ENCODE data around the gene EXOSC9. TPM values are rescaled to one million over a fixed set of nuclear protein-coding genes. Genes with fewer than 3 reads are reported as not detected.
"Not testable (repeated sequence)": the region's sequence is repeated elsewhere in the genome, so short reads cannot be mapped to it uniquely, and the experiment has no call there.

The EXOSC9 gene, protein sequence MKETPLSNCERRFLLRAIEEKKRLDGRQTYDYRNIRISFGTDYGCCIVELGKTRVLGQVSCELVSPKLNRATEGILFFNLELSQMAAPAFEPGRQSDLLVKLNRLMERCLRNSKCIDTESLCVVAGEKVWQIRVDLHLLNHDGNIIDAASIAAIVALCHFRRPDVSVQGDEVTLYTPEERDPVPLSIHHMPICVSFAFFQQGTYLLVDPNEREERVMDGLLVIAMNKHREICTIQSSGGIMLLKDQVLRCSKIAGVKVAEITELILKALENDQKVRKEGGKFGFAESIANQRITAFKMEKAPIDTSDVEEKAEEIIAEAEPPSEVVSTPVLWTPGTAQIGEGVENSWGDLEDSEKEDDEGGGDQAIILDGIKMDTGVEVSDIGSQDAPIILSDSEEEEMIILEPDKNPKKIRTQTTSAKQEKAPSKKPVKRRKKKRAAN
- 31.5 and 35.5 TPM in 2 replicates for total RNA-seq (2014; rRNA removed; shearing (Covaris generic))
- polyA plus RNA-seq (2015; cell fraction: cytosol; rRNA removed): 29.2 and 36.4 TPM in 2 replicates
- 67.6 and 80.2 TPM in 2 replicates for polyA plus RNA-seq (2015; cell fraction: nucleus; rRNA removed)

DNA sequence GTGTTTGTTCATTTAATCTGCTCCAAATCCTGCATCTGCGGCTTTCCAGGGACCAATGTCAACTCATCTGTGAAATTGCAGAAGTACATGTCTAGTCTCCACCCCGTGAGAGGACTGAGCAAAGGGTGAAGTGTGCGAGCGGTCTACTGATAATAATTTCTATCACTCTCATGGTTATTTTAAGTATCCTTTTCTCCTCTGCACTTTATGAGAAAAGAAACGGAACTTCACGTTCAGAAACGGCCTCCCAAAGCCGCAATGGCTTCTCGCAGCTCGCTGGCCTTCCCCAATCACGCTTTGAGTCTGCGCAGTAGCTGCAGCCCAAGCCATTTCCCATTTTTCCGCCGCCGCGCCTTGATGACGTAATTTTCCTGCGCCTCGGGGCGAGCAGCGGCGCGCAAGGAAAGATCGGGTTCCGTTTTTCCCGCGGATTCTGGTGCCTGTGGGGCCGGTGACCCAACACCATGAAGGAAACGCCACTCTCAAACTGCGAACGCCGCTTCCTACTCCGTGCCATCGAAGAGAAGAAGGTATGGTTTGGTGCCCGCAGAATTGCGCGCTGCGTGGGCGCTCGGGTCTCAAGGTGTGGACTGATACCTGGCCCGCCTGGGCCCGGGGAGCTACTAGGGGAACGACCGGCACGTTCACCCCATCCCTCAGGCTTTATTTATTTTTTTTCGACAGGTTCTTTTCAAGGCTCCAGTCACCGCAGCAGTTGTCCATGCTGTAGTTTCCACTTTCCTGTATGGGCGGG is at the start of gene EXOSC9:
EXOSC9 (plus strand) TSS at position 363 of the 754 bp plus-strand sequence; CDS start at position 465, 102 bp downstream.
- DNase-seq (ENCODE audit: low read depth, low spot score): peak; percentile 89
- in situ Hi-C loops (cut with HindIII; ENCODE audit: low pct_unique_long_range_greater_than_20kb, low sequenced_read_pairs): no loop called here

DNA sequence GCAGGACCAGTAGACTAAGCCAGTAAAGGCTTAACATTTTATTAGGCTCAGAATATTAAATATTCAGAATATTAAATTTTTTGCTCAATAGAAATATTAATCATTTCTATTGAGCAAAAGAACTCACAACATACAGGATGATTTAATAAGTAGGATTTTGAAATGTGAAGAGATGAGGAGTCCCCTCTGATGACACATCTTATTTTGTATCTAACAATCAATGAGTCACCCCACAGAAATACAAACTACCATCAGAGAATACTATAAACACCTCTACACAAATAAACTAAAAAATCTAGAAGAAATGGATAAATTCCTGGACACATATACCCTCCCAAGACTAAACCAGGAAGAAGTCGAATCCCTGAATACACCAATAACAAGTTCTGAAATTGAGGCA is 49.0 kb upstream of the EXOSC9 start:
- DNase-seq (ENCODE audit: low read depth, low spot score); in situ Hi-C loops (cut with HindIII; ENCODE audit: low pct_unique_long_range_greater_than_20kb, low sequenced_read_pairs): not testable (repeated sequence)

DNA sequence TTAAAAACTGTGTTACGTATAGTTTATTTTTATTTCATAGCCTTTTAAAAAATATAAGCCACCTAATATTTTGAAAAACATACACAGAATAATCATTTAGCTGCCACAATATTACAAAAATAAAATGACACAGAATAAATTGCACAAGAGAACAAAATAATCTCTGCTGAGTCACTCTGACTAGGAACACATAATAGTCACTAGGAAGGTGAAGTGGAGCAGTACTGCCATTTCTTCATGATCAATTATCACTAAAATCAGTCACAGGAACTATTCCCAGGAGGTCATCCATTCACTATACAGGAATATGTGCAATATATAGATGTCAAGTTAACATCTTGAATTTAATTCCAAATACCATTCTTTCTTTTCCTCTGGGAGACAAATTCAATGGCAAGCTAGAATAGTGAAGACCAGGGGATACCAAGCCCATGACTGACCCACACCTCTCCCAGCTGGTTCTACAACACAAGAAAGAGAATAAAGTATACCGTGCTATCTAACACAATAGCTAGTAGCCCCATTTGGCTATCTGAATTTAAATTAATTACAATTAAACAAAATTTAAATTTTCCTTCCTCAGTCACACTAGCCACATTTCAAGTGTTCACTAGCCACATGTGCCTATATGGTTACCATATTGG is 42.1 kb upstream of the EXOSC9 start:
- in situ Hi-C loops (cut with HindIII; ENCODE audit: low pct_unique_long_range_greater_than_20kb, low sequenced_read_pairs): no loop called here
- no peak for DNase-seq (ENCODE audit: low read depth, low spot score)

DNA sequence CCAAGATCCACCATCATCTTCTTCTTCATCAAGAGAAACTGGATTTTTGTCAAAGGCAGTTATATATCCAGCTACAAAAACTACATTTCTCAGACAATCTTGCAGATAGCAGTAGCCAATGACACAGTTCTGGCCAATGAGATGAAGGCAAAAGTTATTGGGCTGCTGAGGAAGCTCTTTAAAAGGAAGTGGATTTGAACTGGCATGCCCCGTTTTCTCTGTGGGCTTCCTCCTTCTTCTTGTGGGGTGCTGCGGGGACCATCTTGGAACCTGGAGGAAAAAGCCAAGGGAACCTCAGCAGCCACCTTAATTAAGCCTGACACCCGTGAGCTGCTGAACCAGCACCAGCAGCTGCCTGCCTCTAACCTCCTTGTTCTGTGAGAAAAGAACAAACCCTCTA is 40.9 kb upstream of the EXOSC9 start:
- no peak for DNase-seq (ENCODE audit: low read depth, low spot score)
- in situ Hi-C loops (cut with HindIII; ENCODE audit: low pct_unique_long_range_greater_than_20kb, low sequenced_read_pairs): no loop called here

DNA sequence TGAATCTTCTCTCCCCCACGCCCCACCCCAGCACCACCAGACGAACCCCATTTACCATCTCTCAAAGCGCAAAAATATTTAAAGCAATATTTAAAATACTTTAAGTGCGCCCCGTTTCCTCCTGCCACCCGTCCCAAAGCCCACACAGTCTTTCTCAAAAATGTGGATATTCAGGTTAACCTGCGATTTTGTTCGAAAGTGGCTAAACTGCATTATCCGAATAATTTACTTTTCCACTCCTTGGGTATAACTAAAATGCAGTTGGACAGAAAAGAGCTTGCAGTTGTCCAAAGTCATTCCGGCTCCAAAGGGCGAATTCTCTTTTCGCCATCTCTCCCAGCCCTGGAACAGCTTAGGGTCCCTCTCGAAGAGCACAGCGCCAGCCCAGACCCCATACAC is 36.8 kb upstream of the EXOSC9 start:
- in situ Hi-C loops (cut with HindIII; ENCODE audit: low pct_unique_long_range_greater_than_20kb, low sequenced_read_pairs): no loop called here
- no peak for DNase-seq (ENCODE audit: low read depth, low spot score)

DNA sequence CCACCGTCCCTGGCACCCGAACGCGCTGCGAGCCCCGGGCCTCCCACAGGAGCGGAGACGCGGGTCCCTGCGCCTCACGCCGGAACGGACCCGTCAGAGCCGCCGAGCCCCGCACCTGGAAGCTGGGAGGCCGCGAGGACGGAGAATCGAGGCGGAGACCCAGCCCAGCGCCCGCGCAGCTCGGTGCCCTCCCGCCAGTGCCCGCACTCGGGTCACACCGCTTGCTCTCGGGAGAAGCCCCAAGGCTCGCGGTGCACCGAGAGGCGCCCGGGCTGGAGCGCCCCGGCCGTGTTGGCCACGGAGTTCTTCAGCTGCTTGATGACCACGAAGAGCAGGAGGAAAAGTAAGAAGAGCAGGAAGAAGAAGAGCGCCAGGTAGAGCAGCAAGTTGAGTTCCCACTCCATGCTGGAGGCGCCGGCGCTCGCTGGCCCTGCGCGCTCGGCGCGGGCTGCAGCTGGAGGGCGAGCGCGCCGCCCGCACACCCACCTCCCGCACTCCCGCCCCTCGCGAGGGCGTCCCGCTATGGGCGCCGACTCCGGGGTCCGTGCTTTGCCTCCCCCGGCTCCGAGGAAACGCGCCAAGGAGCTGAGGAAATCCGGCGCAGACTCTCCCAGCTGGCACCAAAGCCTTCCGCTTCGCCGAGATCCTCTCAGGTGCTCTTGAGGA is 36.3 kb upstream of the EXOSC9 start, which contains the start of gene SMIM43:
SMIM43 (minus strand) TSS at position 463 of the 666 bp plus-strand sequence; CDS start at position 404, 59 bp downstream.
- in situ Hi-C loops (cut with HindIII; ENCODE audit: low pct_unique_long_range_greater_than_20kb, low sequenced_read_pairs): no loop called here
- no peak for DNase-seq (ENCODE audit: low read depth, low spot score)

DNA sequence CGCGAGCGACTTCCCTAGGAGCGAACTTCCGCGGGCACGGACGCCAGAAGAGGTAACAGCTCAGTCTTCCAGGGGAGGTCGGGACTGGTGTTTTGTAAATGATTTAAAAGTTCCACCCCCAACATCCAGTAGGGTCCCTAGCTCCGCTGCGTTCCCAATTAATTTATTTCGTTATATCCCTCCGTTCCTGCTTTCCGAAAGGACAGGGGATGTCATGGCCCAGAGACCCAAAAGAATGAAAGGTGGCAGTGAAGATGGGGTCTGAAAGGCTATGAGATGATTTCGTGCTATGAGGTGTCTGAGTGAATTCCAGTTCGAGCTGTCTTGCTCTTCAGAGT is 35.8 kb upstream of the EXOSC9 start:
- in situ Hi-C loops (cut with HindIII; ENCODE audit: low pct_unique_long_range_greater_than_20kb, low sequenced_read_pairs): no loop called here
- no peak for DNase-seq (ENCODE audit: low read depth, low spot score)

DNA sequence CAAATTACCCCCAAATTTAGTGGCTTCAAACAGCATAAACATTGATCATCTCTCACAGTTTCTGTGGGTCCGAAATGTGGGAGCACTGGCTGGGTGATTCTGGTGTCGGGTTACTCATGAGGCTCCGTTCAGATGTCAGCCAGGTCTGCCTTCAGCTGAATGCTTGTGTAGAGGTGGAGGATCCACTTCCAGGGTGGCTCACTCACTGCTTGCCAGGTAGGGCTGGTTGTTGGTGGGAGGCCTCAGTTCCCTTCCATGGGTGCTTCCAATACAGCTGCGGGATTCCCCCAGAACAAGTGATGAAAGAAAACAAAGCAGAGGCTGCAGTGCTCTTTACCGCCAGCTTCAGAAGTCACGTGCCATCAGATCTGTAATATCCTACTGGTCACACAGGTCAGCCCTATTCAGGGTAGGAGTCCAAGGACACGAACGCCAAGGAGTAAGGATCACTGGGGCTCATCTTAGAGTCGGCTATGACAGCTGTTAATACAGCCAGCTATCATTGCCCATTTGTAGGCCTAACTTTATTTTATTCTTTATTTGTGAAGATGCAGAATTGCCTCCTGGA is 35.1 kb upstream of the EXOSC9 start:
- in situ Hi-C loops (cut with HindIII; ENCODE audit: low pct_unique_long_range_greater_than_20kb, low sequenced_read_pairs): no loop called here
- DNase-seq (ENCODE audit: low read depth, low spot score): no peak

DNA sequence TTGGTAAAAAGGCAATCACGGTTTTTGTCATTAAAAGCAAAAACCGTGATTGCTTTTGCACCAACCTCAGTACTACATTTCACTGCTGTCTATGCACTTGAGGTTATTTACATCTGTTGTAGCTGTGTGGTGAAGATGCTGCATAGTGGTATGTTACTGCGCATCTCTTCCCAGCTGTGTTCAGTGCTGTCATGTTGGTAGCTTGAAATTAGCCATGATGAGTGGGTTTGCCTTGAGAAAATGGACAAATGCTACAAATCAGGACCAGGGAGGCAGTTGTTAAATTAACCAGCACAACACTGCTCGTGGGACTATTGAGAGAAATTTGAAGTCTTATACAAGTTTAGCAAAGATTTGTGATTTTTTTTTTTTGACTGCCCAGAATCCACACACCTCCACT is 34.0 kb upstream of the EXOSC9 start:
- no peak for DNase-seq (ENCODE audit: low read depth, low spot score)
- in situ Hi-C loops (cut with HindIII; ENCODE audit: low pct_unique_long_range_greater_than_20kb, low sequenced_read_pairs): no loop called here

DNA sequence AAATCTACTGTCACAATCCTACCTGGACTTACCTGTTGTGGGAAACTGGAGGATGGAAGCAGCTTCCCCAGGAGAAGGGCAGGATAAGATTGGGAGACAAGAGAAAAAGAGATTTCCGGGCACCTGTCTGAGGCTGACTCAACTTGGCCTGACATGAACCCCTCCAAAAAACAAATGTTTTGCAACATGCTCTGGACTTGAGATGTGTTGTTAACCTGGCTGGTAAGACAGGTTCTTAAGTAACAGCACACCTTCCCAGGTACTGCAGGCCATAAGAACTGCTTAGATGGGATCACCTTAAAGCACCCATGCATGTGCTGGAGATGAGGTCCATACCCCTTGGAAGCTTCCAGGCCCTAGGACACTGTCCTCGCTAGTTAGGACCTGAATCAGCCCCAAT is 31.8 kb upstream of the EXOSC9 start:
- DNase-seq (ENCODE audit: low read depth, low spot score): no peak
- in situ Hi-C loops (cut with HindIII; ENCODE audit: low pct_unique_long_range_greater_than_20kb, low sequenced_read_pairs): no loop called here

DNA sequence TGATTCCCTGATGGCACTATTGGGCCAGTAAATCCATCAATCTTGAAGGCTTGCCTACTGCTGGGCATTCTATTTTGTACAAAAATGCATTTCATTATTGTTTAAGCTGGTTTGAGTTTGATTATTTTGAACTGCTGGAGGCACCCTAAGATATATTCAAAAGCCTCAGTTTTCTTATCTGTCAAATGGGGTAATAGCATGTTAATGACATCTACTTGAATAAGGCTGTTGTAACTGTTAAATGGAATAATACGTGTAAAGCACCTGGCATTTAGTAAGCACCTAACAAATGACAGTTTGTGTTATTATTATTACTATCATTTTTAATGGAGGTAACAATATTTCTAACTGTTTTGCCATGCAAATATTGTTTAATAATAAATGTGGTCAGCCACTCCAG is 29.3 kb upstream of the EXOSC9 start:
- DNase-seq (ENCODE audit: low read depth, low spot score): no peak
- in situ Hi-C loops (cut with HindIII; ENCODE audit: low pct_unique_long_range_greater_than_20kb, low sequenced_read_pairs): no loop called here

DNA sequence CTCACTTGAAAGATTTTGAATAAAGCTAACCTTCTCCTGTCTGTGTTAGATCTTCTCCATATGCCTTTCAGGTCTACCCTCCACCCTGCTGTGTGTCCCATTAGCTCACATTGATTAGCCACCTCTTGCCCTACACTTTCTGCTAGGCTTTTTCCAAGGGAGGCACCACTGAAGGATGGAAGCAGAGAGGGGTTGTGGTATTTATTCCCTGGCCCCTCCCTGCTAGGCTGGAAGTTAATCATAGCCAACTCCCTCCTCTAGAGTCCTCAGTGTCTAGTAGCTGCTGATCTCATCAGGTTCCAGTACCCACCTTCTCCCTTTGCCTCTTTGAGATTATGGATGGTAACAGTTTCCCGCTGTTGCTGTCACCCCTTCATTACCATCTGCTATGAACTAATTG is 27.2 kb upstream of the EXOSC9 start:
- in situ Hi-C loops (cut with HindIII; ENCODE audit: low pct_unique_long_range_greater_than_20kb, low sequenced_read_pairs): no loop called here
- no peak for DNase-seq (ENCODE audit: low read depth, low spot score)

DNA sequence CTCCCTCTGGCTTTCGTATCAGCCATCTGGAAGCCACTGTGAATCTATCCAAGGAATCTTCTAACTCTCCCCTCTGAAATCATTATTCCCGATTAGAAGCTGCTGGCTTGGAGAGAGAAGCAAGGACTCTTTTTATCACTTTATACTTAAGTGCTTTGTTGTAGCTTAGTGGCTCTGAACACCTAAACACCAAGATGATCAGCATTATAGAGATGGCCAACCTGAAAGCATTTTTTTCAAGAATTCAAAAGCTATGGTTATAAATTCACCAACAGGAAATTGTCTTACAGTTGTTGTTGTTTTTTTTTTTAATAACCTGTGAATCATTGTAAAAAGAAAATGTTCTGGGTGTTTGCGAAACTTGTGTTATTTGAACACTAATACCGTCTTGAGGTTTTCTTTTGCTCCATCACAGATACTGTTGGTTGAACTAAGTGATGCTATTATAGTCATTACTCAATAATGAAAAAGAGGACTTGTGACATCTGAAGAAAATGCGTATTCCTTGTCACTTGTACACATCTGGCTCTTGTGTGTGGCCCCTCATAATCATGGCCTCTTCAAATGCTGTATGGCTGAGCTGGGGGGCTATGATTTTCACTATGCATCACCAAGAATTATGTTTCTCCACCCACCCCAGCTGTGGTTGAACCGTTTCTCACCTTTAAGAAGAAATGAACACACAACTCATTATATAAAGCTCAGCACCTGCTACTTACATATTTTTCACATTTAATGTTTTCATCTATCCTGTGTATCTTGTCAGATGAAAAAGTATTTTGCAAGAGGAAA is 24.3 kb upstream of the EXOSC9 start:
- no peak for DNase-seq (ENCODE audit: low read depth, low spot score)
- in situ Hi-C loops (cut with HindIII; ENCODE audit: low pct_unique_long_range_greater_than_20kb, low sequenced_read_pairs): no loop called here

DNA sequence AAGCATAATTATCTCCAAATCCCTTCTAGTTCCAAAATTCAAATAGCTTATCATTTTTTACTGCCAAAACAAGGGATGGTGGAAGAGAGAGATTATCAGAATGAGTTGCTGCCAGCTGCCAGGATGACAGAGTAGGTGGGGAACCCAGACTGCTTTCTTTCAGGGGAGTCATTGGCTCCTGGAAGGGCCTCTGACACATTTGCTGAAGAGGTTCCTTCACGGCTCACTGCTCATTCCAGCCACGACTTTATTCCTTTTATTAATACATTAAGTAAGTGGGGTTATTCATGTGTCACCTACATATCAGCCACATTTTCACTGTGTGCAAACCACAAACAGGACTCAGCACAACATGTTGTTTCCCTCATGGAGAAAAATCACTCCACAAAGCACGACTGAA is 23.5 kb upstream of the EXOSC9 start:
- in situ Hi-C loops (cut with HindIII; ENCODE audit: low pct_unique_long_range_greater_than_20kb, low sequenced_read_pairs): no loop called here

DNA sequence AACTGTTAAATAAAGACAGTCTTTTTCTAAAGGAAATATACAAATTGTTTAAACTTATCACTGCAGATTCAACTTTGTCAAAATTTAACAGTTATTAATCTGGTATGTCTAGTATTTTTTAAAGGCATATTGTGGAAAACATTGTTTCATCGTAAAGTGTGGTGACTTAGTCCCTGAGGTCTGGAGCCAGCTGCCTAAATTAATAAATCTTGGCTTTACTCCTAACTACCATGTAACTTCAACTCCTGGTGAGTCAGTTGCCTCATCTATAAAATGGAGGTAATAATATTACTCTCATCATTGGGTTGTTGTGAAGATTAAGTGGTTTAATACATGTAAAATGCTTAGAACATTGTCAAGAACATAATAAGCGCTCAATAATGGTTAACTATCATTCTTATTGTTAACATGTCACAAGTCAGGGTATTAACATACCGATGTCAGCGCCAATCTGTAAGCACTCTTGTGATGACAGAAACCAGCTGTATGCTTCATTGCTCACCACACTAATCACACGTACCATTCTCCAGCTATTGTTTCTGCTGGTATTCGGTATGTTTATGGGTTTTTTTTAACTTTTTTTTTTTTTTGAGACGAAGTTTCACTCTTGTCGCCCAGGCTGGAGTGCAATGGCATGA is 22.0 kb upstream of the EXOSC9 start:
- in situ Hi-C loops (cut with HindIII; ENCODE audit: low pct_unique_long_range_greater_than_20kb, low sequenced_read_pairs): no loop called here

More for the DNA sequence above, 23.5 kb upstream of the EXOSC9 start:
- DNase-seq (ENCODE audit: low read depth, low spot score): no peak

DNA sequence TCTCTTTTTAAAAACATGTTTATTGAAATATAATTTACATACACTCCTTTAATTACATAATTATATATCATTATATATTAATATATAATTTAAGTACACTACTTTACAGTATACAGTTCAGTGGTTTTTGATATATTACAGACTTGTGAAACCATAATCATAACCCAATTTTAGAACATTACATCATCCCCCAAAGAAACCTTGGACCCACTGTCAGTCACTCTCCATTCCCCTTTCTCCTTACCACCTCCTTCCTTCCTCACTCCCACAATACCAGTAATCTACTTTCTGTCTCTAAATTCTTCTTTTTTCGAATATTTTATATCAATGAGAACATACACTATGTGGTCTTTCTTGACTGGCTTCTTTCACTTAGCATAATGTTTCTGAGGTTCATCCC is 17.9 kb upstream of the EXOSC9 start:
- DNase-seq (ENCODE audit: low read depth, low spot score): no peak
- in situ Hi-C loops (cut with HindIII; ENCODE audit: low pct_unique_long_range_greater_than_20kb, low sequenced_read_pairs): no loop called here

More for the DNA sequence above, 22.0 kb upstream of the EXOSC9 start:
- no peak for DNase-seq (ENCODE audit: low read depth, low spot score)

Data from SK-MEL-5 (cell line).